GM12878 (cell line): Measurements from ENCODE around the gene GXYLT1. TPM values are rescaled to one million over a fixed set of nuclear protein-coding genes. Genes with fewer than 3 reads are reported as not detected.

ENCODE experiments used
- ATAC-seq: fragments of 200-7000 bp; cut with Tn5 transposase; 3 replicates; pipeline ENCODE4 v1.9.1; 2020; ENCODE audit warnings: mild to moderate bottlenecking, moderate library complexity
- BruUV-seq: library from RNA; stranded (reverse); fragments of 400-500 nt; replicated peaks from 2 replicates; lab custom pipeline; 2021; lab: Mats Ljungman, UMichigan
- CTCF ChIA-PET: fragments of 300-600 bp; sonication (Branson Sonifier 250); formaldehyde crosslinking; extraction: SDS; loops from one replicate; lab custom pipeline; 2021; ENCODE audit warnings: inconsistent platforms; lab: Yijun Ruan, JAX
- POLR2A ChIA-PET: fragments of 350-600 bp; formaldehyde crosslinking; extraction: SDS; loops from one replicate; lab custom pipeline; 2021; ENCODE audit warnings: inconsistent platforms; lab: Charles Lee
- RAD21 ChIA-PET: fragments of 300-600 bp; sonication (Branson Sonifier 250); formaldehyde crosslinking; loops from one replicate; lab custom pipeline; 2023; ENCODE audit warnings: antibody characterized with exemption; ENCODE audit not compliant: unreplicated experiment; lab: Charles Lee
- SMC1A ChIA-PET: fragments of 300-600 bp; sonication (Branson Sonifier 250); formaldehyde crosslinking; loops from one replicate; lab custom pipeline; 2023; ENCODE audit not compliant: unreplicated experiment, uncharacterized antibody; lab: Charles Lee
- DNase-seq: peaks from one replicate; pipeline ENCODE4 v3.0.0-alpha.2; 2011; ENCODE audit warnings: low read depth, low spot score
- FAIRE-seq: peaks from 3 replicates; lab custom pipeline; 2011; peaks lifted over from hg19 to GRCh38; lab: Jason Lieb, UNC
- H2AFZ ChIP-seq: 2 replicates; pipeline ENCODE4 v1.6.0; 2011; ENCODE audit warnings: low read depth, low read length, control low read depth; ENCODE audit not compliant: control insufficient read depth
- H3K27ac ChIP-seq: 2 replicates; pipeline ENCODE4 v1.5.1; 2011; ENCODE audit warnings: control low read depth; ENCODE audit not compliant: control insufficient read depth, insufficient read depth
- H3K27me3 ChIP-seq, 2 experiments: replicated peaks in 1 of 2; 2 replicates each; pipeline versions ENCODE4 v1.6.0 to v1.6.1; 2011; ENCODE audit warnings: low read length in 1 of 2; ENCODE audit not compliant: control insufficient read depth in 2 of 2, insufficient read depth in 2 of 2
- H3K36me3 ChIP-seq, 2 experiments: 2 replicates each; pipeline ENCODE4 v1.5.1; 2011; ENCODE audit warnings: low read length in 1 of 2; ENCODE audit not compliant: control insufficient read depth in 2 of 2, insufficient read depth in 2 of 2
- H3K4me1 ChIP-seq: 2 replicates; pipeline ENCODE4 v1.6.1; 2011; ENCODE audit warnings: mild to moderate bottlenecking, low read length, moderate library complexity, mixed read lengths; ENCODE audit not compliant: control insufficient read depth, insufficient read depth
- H3K4me2 ChIP-seq: 2 replicates; pipeline ENCODE4 v1.6.0; 2011; ENCODE audit warnings: control low read depth; ENCODE audit not compliant: control insufficient read depth, insufficient read depth
- H3K4me3 ChIP-seq: fragments of 200-600 bp; sonication (generic); 2 replicates; pipeline ENCODE4 v1.5.1; 2016
- H3K79me2 ChIP-seq: 2 replicates; pipeline ENCODE4 v1.6.0; 2011; ENCODE audit warnings: low read length; ENCODE audit not compliant: control insufficient read depth, insufficient read depth
- H3K9ac ChIP-seq: 2 replicates; pipeline ENCODE4 v1.8.0; 2011; ENCODE audit warnings: low read length, control low read depth, mixed read lengths; ENCODE audit not compliant: control insufficient read depth, insufficient read depth
- H3K9me3 ChIP-seq: replicated peaks from 3 replicates; pipeline ENCODE4 v1.5.1; 2011; ENCODE audit warnings: mild to moderate bottlenecking, low read length; ENCODE audit not compliant: control insufficient read depth, insufficient read depth
- H4K20me1 ChIP-seq: 2 replicates; pipeline ENCODE4 v1.6.0; 2011; ENCODE audit not compliant: control insufficient read depth, insufficient read depth
- BRCA1 ChIP-seq: IDR thresholded peaks from 2 replicates; pipeline ENCODE4 v1.6.1; 2011; ENCODE audit warnings: low read depth, low read length, improper control_type of control experiment
- CREM ChIP-seq: IDR thresholded peaks from 2 replicates; pipeline ENCODE4 v1.6.1; 2014; ENCODE audit warnings: antibody characterized with exemption, low read depth
- DPF2 ChIP-seq: fragments of 450-650 bp; IDR thresholded peaks from 2 replicates; pipeline ENCODE4 v1.6.1; 2017; ENCODE audit warnings: mild to moderate bottlenecking
- EED ChIP-seq: sonication (generic); IDR thresholded peaks from 2 replicates; pipeline ENCODE4 v1.6.1; 2016; ENCODE audit warnings: antibody characterized with exemption, low read depth
- FOS ChIP-seq: IDR thresholded peaks from 3 replicates; pipeline ENCODE4 v1.6.1; 2011; ENCODE audit warnings: borderline replicate concordance; ENCODE audit not compliant: insufficient read length; ENCODE audit errors: extremely low read depth
- FOXK2 ChIP-seq: fragments of 450-650 bp; IDR thresholded peaks from 2 replicates; pipeline ENCODE4 v1.6.1; 2017; ENCODE audit warnings: mild to moderate bottlenecking, moderate library complexity
- HDAC2 ChIP-seq: fragments of 200-600 bp; sonication (generic); IDR thresholded peaks from 2 replicates; pipeline ENCODE4 v1.6.1; 2017
- MAX ChIP-seq: IDR thresholded peaks from 2 replicates; pipeline ENCODE4 v1.6.1; 2012; ENCODE audit warnings: low read depth, low read length, improper control_type of control experiment
- MXI1 ChIP-seq: fragments of 150-350 bp; IDR thresholded peaks from 2 replicates; pipeline ENCODE4 v1.6.1; 2011; ENCODE audit warnings: low read depth, mild to moderate bottlenecking, inconsistent platforms, low read length, improper control_type of control experiment
- MYC ChIP-seq: IDR thresholded peaks from 2 replicates; pipeline ENCODE4 v1.6.1; 2011; ENCODE audit warnings: mild to moderate bottlenecking, low read length, moderate library complexity, inconsistent platforms; ENCODE audit not compliant: insufficient read depth, insufficient replicate concordance, insufficient read length, severe bottlenecking
- PAX5 ChIP-seq: IDR thresholded peaks from 2 replicates; pipeline ENCODE4 v1.6.1; 2011; ENCODE audit warnings: low read depth, low read length, borderline replicate concordance
- POLR2A ChIP-seq: IDR thresholded peaks from 2 replicates; pipeline ENCODE4 v1.6.1; 2011; ENCODE audit warnings: low read depth, mild to moderate bottlenecking, low read length
- POLR2AphosphoS2 ChIP-seq: IDR thresholded peaks from 2 replicates; pipeline ENCODE4 v1.6.1; 2011; ENCODE audit warnings: low read depth, mild to moderate bottlenecking, low read length, improper control_type of control experiment, moderate library complexity
- POU2F2 ChIP-seq: IDR thresholded peaks from 3 replicates; pipeline ENCODE4 v1.6.1; 2011; ENCODE audit warnings: low read depth, mild to moderate bottlenecking, low read length, borderline replicate concordance
- RAD51 ChIP-seq: fragments of 450-650 bp; IDR thresholded peaks from 2 replicates; pipeline ENCODE4 v1.6.1; 2016; ENCODE audit warnings: moderate library complexity, mild to moderate bottlenecking, inconsistent platforms
- STAT1 ChIP-seq: fragments of 450-650 bp; conservative IDR thresholded peaks from 2 replicates; pipeline ENCODE4 v1.6.1; 2014; ENCODE audit warnings: antibody characterized with exemption, mild to moderate bottlenecking
- STAT3 ChIP-seq: IDR thresholded peaks from 2 replicates; pipeline ENCODE4 v1.6.1; 2011; ENCODE audit warnings: low read depth, low read length, improper control_type of control experiment
- TAF1 ChIP-seq: IDR thresholded peaks from 2 replicates; pipeline ENCODE4 v1.6.1; 2011; ENCODE audit warnings: mild to moderate bottlenecking, low read depth, low read length, borderline replicate concordance
- ZNF274 ChIP-seq: IDR thresholded peaks from one replicate; pipeline ENCODE4 v1.8.0; 2011; ENCODE audit not compliant: insufficient read length, insufficient read depth
- ZZZ3 ChIP-seq: IDR thresholded peaks from 2 replicates; pipeline ENCODE4 v1.6.1; 2011; ENCODE audit warnings: low read depth; ENCODE audit not compliant: control insufficient read depth, insufficient read length
- WGBS: methylation state at CpG from one replicate; pipeline ENCODE4 v1.1.6; 2016; ENCODE audit warnings: low lambda C conversion rate; ENCODE audit not compliant: insufficient replicate concordance, insufficient coverage; ENCODE audit errors: missing lambda C conversion rate; 5-methylcytosine and 5-hydroxymethylcytosine counted together
- in situ Hi-C: fragments of 300-500 bp; cut with MboI; formaldehyde crosslinking; loops from 9 replicates; pipeline ENCODE4 v1.14.3; 2018; ENCODE audit warnings: mixed read lengths
- intact Hi-C: fragments of 100-400 bp; cut with micrococcal nuclease; formaldehyde crosslinking; loops from one replicate; pipeline ENCODE4 v1.14.2; 2022; ENCODE audit not compliant: unreplicated experiment
- polyA plus RNA-seq, 11 experiments: library from polyadenylated mRNA; depleted of rRNA in 4 of 11; unstranded in 6 of 11; stranded (reverse) in 5 of 11; fragments of >200 nt; fragmentation: Nextera tagmentation in 4 of 11; fragmentation: Illumina TruSeq in 1 of 11; extraction: Ambion mirVana in 4 of 11; extraction: Trizol in 1 of 11; gene quantifications; 1 replicate in 1 of 11; 2 replicates in 10 of 11; pipeline versions ENCODE4 v1.2.1 to v1.2.3, GENCODE V29; 2011 to 2016; ENCODE audit warnings: inconsistent platforms in 2 of 11, missing spikeins in 2 of 11, low read depth in 1 of 11
- total RNA-seq, 4 experiments: library from RNA; depleted of rRNA in 3 of 4; stranded (reverse); fragments of >200 nt in 3 of 4; fragmentation: Illumina TruSeq in 1 of 4; extraction: Trizol in 1 of 4; gene quantifications; 2 replicates each; pipeline versions ENCODE4 v1.2.1 to v1.2.3, GENCODE V29; 2013 to 2021
- TF ChIP-seq, protein P1 (sequence below): fragments of 450-650 bp; formaldehyde crosslinking; IDR thresholded peaks from 2 replicates; pipeline ENCODE4 v1.4.0; 2020; ENCODE audit warnings: mild to moderate bottlenecking, moderate library complexity
- TF ChIP-seq, protein P2 (sequence below): IDR thresholded peaks from 2 replicates; pipeline ENCODE4 v1.6.1; 2012; ENCODE audit warnings: low read depth, low read length, improper control_type of control experiment

GXYLT1 gene
- total and polyA plus RNA-seq, 10 of the 15 experiments (the other 5 are each of a cell fraction or from before 2014, with no cell fraction given), result 2.3 to 14.9 (median 8.9) TPM

DNA sequence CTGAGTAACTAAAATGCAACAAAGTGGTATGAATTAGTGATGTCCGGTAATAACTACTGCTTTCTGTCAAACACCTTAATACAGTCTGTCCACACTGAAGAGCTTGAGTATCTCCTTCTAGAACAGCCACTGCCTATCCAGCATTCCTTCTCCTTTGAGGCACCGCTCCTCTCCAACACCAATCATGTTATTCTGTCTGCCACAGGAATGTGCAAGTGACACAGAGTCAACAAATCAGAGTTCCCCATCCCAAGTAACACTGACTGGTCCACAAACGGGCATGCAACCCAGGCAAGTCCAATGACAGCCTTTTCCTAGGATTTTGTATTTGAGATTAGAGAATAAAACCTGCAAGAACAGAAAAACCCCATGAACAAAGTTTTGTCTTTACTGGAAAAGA is 3.8 kb downstream of the GXYLT1 start (continued):
- no peak for TF ChIP-seq POU2F2
- no peak for TF ChIP-seq ZZZ3
- no peak for TF ChIP-seq DPF2
- TF ChIP-seq MYC, result no peak

DNA sequence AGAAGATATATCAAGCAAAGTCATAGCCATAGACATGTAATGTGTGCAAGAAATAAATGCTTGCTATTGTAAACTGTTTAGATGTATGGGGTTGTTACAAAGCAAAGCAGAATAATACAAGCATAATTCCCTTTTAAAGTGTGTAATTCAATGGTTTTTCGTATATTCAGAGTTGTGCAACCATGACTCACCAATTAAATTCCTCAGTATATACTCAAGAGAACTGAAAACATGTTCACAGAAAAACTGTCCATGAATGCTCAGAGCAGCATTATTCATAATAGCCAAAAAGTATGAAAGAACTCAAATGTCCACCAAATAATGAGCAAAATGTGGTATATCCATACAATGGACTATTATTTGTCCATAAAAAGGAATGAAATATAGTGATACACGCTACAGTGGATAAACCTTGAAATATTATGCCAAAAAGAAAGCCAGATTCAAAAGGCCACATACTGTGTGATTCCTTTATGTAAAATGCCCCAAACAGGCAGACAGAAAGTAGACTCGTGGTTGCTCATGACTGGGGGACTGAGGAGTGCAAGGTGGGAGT is 9.3 kb downstream of the GXYLT1 start:
- Histone ChIP-seq H3K27me3 (no peaks in the 10 kb centered on the region), H3K79me2 (peaks cover 32% of the 10 kb centered on the region), H3K36me3 (peaks cover 0 to 3% of the 10 kb centered on the region in 2 experiments; a peak in 1 of 4 replicates), H2AFZ (no peak overlapping the region), H3K9ac (no peak overlapping the region), H4K20me1 (no peaks in the 10 kb centered on the region), H3K27ac (no peak overlapping the region), H3K4me2 (no peak overlapping the region), H3K9me3 (no peaks in the 10 kb centered on the region), H3K4me1 (no peaks in the 10 kb centered on the region), H3K4me3 (no peak overlapping the region)
- POLR2A ChIA-PET, result no interaction called here
- DNase-seq, result no peak
- RAD21 ChIA-PET, result interaction anchor here (0.8 kb wide), 1 partner anchor 10 kb away, joined by 4 read pairs; the partner anchor contains the start of gene GXYLT1
- no peak for FAIRE-seq
- no TSS peak for BruUV-seq
- in situ Hi-C loops, result no loop called here
- WGBS, result 93% methylated on average over 3 of the region's 3 CpGs
- SMC1A ChIA-PET, result interaction anchor here (0.9 kb wide), 1 partner anchor 26 kb away, joined by 3 read pairs; no protein-coding TSS in a partner anchor
- intact Hi-C loops, result no loop called here
- ATAC-seq, result no peak
- CTCF ChIA-PET, result no interaction called here
- TF ChIP-seq, protein P1, sequence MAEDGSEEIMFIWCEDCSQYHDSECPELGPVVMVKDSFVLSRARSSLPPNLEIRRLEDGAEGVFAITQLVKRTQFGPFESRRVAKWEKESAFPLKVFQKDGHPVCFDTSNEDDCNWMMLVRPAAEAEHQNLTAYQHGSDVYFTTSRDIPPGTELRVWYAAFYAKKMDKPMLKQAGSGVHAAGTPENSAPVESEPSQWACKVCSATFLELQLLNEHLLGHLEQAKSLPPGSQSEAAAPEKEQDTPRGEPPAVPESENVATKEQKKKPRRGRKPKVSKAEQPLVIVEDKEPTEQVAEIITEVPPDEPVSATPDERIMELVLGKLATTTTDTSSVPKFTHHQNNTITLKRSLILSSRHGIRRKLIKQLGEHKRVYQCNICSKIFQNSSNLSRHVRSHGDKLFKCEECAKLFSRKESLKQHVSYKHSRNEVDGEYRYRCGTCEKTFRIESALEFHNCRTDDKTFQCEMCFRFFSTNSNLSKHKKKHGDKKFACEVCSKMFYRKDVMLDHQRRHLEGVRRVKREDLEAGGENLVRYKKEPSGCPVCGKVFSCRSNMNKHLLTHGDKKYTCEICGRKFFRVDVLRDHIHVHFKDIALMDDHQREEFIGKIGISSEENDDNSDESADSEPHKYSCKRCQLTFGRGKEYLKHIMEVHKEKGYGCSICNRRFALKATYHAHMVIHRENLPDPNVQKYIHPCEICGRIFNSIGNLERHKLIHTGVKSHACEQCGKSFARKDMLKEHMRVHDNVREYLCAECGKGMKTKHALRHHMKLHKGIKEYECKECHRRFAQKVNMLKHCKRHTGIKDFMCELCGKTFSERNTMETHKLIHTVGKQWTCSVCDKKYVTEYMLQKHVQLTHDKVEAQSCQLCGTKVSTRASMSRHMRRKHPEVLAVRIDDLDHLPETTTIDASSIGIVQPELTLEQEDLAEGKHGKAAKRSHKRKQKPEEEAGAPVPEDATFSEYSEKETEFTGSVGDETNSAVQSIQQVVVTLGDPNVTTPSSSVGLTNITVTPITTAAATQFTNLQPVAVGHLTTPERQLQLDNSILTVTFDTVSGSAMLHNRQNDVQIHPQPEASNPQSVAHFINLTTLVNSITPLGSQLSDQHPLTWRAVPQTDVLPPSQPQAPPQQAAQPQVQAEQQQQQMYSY (CRISPR knock-in tag), result no peak
- no peak for TF ChIP-seq BRCA1
- no peak for TF ChIP-seq EED
- TF ChIP-seq CREM, result no peak
- no peak for TF ChIP-seq RAD51
- no peak for TF ChIP-seq ZNF274
- TF ChIP-seq, protein P2, sequence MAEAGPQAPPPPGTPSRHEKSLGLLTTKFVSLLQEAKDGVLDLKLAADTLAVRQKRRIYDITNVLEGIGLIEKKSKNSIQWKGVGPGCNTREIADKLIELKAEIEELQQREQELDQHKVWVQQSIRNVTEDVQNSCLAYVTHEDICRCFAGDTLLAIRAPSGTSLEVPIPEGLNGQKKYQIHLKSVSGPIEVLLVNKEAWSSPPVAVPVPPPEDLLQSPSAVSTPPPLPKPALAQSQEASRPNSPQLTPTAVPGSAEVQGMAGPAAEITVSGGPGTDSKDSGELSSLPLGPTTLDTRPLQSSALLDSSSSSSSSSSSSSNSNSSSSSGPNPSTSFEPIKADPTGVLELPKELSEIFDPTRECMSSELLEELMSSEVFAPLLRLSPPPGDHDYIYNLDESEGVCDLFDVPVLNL, result no peak
- TF ChIP-seq FOS, result no peak
- TF ChIP-seq TAF1, result no peak
- TF ChIP-seq STAT1, result no peak
- no peak for TF ChIP-seq MXI1
- TF ChIP-seq STAT3, result no peak
- TF ChIP-seq PAX5, result no peak
- TF ChIP-seq POLR2AphosphoS2, result no peak
- no peak for TF ChIP-seq FOXK2
- no peak for TF ChIP-seq HDAC2
- TF ChIP-seq MAX, result no peak
- TF ChIP-seq POLR2A, result no peak
